ENCODE measurements around the gene C1QTNF5.

DNA sequence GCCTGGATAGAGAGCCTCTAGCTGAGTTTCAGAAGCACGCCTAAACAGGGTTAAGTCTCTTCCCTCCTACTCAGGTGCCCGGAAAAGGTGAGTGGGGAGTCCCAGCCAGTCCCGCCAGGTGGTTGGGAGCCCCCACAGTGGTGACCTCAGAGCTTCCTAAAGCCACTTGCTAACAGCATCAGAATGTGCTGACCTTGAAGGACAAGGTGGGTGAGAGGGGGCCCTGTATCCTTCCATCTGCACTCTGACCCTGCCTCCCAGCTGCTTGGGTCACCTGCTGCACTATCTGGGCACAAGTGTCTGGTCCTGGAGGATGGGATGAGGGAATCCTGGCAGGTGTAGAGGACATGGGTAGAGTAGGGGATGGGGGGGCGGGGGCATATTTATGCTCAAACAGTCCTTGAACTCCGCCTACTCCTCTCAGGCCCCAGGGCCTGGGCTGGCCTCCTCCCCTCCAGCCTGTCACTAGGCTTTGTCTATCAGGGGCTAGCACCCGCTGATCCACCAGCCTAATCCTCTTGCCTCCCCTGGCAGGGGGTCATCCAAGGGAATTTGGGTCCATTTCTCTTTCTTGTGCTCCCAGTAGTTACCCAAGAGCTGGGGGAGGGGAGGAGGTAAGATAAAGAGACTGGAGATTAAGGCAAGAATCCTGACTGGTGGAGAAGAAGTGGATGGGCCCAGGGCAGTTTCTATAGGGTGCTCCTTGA lies 37.4 kb upstream of the C1QTNF5 start:
- TF ChIP-seq, protein P1, sequence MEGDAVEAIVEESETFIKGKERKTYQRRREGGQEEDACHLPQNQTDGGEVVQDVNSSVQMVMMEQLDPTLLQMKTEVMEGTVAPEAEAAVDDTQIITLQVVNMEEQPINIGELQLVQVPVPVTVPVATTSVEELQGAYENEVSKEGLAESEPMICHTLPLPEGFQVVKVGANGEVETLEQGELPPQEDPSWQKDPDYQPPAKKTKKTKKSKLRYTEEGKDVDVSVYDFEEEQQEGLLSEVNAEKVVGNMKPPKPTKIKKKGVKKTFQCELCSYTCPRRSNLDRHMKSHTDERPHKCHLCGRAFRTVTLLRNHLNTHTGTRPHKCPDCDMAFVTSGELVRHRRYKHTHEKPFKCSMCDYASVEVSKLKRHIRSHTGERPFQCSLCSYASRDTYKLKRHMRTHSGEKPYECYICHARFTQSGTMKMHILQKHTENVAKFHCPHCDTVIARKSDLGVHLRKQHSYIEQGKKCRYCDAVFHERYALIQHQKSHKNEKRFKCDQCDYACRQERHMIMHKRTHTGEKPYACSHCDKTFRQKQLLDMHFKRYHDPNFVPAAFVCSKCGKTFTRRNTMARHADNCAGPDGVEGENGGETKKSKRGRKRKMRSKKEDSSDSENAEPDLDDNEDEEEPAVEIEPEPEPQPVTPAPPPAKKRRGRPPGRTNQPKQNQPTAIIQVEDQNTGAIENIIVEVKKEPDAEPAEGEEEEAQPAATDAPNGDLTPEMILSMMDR (IDR thresholded peaks at IDR 0.05): no peak
- TF ChIP-seq POLR2A (IDR thresholded peaks at IDR 0.05; ENCODE audit: low read length) (no peak), JUN (IDR thresholded peaks at IDR 0.05) (no peak), CHD2 (IDR thresholded peaks at IDR 0.05; ENCODE audit: low read length, partially characterized antibody) (no peak), EP300 (IDR thresholded peaks at IDR 0.05) (no peak), POLR2AphosphoS2 (conservative IDR thresholded peaks at IDR 0.05; ENCODE audit: low read length) (no peak), PHF8 (IDR thresholded peaks at IDR 0.05; ENCODE audit: borderline replicate concordance, low read depth) (no peak)
- TF ChIP-seq, protein P2, sequence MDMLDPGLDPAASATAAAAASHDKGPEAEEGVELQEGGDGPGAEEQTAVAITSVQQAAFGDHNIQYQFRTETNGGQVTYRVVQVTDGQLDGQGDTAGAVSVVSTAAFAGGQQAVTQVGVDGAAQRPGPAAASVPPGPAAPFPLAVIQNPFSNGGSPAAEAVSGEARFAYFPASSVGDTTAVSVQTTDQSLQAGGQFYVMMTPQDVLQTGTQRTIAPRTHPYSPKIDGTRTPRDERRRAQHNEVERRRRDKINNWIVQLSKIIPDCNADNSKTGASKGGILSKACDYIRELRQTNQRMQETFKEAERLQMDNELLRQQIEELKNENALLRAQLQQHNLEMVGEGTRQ (IDR thresholded peaks at IDR 0.05): no peak
